ENCODE data around the gene DNAJA4. TPM values are rescaled to one million over a fixed set of nuclear protein-coding genes. Genes with fewer than 3 reads are reported as not detected.
"Not testable (repeated sequence)": the region's sequence is repeated elsewhere in the genome, so short reads cannot be mapped to it uniquely, and the experiment has no call there.

Gene DNAJA4
- total RNA-seq, 1 donor from 2014 or later: 11.6 TPM

GRCh38 chr15:78243491-78243941 is 20.8 kb upstream of the DNAJA4 start:
- no peak for DNase-seq (ENCODE audit: low read depth)

- no peak for DNase-seq (ENCODE audit: low read depth)
Measured at GRCh38 chr15:78244101-78244500, 20.3 kb upstream of the DNAJA4 start.

- DNase-seq (ENCODE audit: low read depth): peak; percentile 70
Measured at GRCh38 chr15:78244893-78245292, 19.5 kb upstream of the DNAJA4 start.

- DNase-seq (ENCODE audit: low read depth): not testable (repeated sequence)
Measured at GRCh38 chr15:78245392-78245791, 19.0 kb upstream of the DNAJA4 start.

- DNase-seq (ENCODE audit: low read depth): not testable (repeated sequence)
Measured at GRCh38 chr15:78245976-78246620, 18.3 kb upstream of the DNAJA4 start.

GRCh38 chr15:78247911-78248310 is 16.5 kb upstream of the DNAJA4 start:
- DNase-seq (ENCODE audit: low read depth): no peak

- peak; percentile 91 for DNase-seq (ENCODE audit: low read depth)
Measured at GRCh38 chr15:78249131-78249530, 15.2 kb upstream of the DNAJA4 start.

GRCh38 chr15:78251136-78251535 is 13.2 kb upstream of the DNAJA4 start:
- DNase-seq (ENCODE audit: low read depth): no peak

GRCh38 chr15:78255421-78256043 is 8.8 kb upstream of the DNAJA4 start:
- DNase-seq (ENCODE audit: low read depth): no peak

GRCh38 chr15:78256044-78256437 is 8.3 kb upstream of the DNAJA4 start:
- no peak for DNase-seq (ENCODE audit: low read depth)

GRCh38 chr15:78257681-78258080 is 6.7 kb upstream of the DNAJA4 start:
- DNase-seq (ENCODE audit: low read depth): no peak

GRCh38 chr15:78259232-78259631 is 5.1 kb upstream of the DNAJA4 start:
- DNase-seq (ENCODE audit: low read depth): no peak

GRCh38 chr15:78260489-78260888 is 3.9 kb upstream of the DNAJA4 start:
- DNase-seq (ENCODE audit: low read depth): no peak

- no peak for DNase-seq (ENCODE audit: low read depth)
Measured at GRCh38 chr15:78261062-78261461, 3.3 kb upstream of the DNAJA4 start.

GRCh38 chr15:78263351-78263781 is 996 bp upstream of the DNAJA4 start:
- no peak for DNase-seq (ENCODE audit: low read depth)

- DNase-seq (ENCODE audit: low read depth): no peak
Measured at GRCh38 chr15:78263907-78264303, 457 bp upstream of the DNAJA4 start.

GRCh38 chr15:78265137-78265460 is 737 bp downstream of the DNAJA4 start:
- DNase-seq (ENCODE audit: low read depth): no peak

- DNase-seq (ENCODE audit: low read depth): peak; percentile 97
Measured at GRCh38 chr15:78265752-78266224, 1.4 kb downstream of the DNAJA4 start.

- no peak for DNase-seq (ENCODE audit: low read depth)
Measured at GRCh38 chr15:78266229-78266628, 1.9 kb downstream of the DNAJA4 start.

GRCh38 chr15:78266806-78267205 is 2.4 kb downstream of the DNAJA4 start:
- DNase-seq (ENCODE audit: low read depth): no peak

GRCh38 chr15:78272316-78272715 is 8.0 kb downstream of the DNAJA4 start:
- DNase-seq (ENCODE audit: low read depth): peak; percentile 70

- no peak for DNase-seq (ENCODE audit: low read depth)
Measured at GRCh38 chr15:78272776-78273175, 8.4 kb downstream of the DNAJA4 start.

GRCh38 chr15:78274994-78275393 is 10.6 kb downstream of the DNAJA4 start:
- no peak for DNase-seq (ENCODE audit: low read depth)

All from myocyte (in vitro differentiated cells).